GM19193 (cell line): ENCODE measurements around the gene CTAG1B.

Experiments used
- POLR2A ChIP-seq: IDR thresholded peaks from 4 replicates; pipeline ENCODE4 v1.6.1; 2011; ENCODE audit not compliant: insufficient read depth, insufficient read length; ENCODE audit errors: extremely low read depth

Gene CTAG1B

GRCh38 chrX:154648931-154649330, 29.8 kb upstream of the CTAG1B start:
- no peak for TF ChIP-seq POLR2A

GRCh38 chrX:154607370-154607769, 11.7 kb downstream of the CTAG1B start:
- no peak for TF ChIP-seq POLR2A

GRCh38 chrX:154605566-154605965, 13.5 kb downstream of the CTAG1B start:
- TF ChIP-seq POLR2A: no peak

GRCh38 chrX:154603438-154604430, 15.3 kb downstream of the CTAG1B start:
- no peak for TF ChIP-seq POLR2A

- no peak for TF ChIP-seq POLR2A
Observed at GRCh38 chrX:154602766-154603437, 16.2 kb downstream of the CTAG1B start.

GRCh38 chrX:154602226-154602625, 16.9 kb downstream of the CTAG1B start:
- no peak for TF ChIP-seq POLR2A

GRCh38 chrX:154600759-154601374, 18.2 kb downstream of the CTAG1B start:
- no peak for TF ChIP-seq POLR2A

- TF ChIP-seq POLR2A: no peak
Observed at GRCh38 chrX:154599531-154599930, 19.6 kb downstream of the CTAG1B start.

GRCh38 chrX:154598656-154599055, 20.4 kb downstream of the CTAG1B start:
- no peak for TF ChIP-seq POLR2A

- TF ChIP-seq POLR2A: no peak
Observed at GRCh38 chrX:154597221-154597620, 21.9 kb downstream of the CTAG1B start.

- TF ChIP-seq POLR2A: no peak
Observed at GRCh38 chrX:154596290-154596929, 22.7 kb downstream of the CTAG1B start.

- no peak for TF ChIP-seq POLR2A
Observed at GRCh38 chrX:154595559-154596249, 23.4 kb downstream of the CTAG1B start.

- TF ChIP-seq POLR2A: no peak
Observed at GRCh38 chrX:154594491-154594890, 24.6 kb downstream of the CTAG1B start.

GRCh38 chrX:154593201-154593600, 25.9 kb downstream of the CTAG1B start:
- no peak for TF ChIP-seq POLR2A
